ENCODE results near the gene TCF3.
"Not testable (repeated sequence)": the region's sequence is repeated elsewhere in the genome, so short reads cannot be mapped to it uniquely, and the experiment has no call there.

TCF3 gene

DNA sequence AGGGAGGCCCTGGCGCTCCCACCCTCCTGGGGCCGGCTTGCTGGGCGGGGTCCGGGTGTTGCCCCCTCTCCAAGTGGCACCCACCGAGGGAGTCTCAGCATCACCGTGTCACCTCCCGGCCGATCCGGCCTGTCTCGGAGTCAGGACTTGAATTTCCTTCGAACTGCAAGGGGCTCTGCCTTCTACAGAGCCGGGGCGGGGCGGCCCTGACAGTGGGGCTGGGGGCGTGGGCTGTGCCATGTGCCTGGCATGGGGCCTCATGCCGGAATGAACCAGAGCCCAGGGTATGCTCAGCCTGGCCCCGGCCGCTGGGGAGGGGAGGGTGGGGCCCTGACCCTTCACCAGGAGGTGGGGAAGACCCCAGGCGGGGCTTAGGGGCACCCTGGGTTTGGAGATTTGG, 47.0 kb upstream of the TCF3 start:
- no peaks in the 10 kb centered on the region for H3K27me3 ChIP-seq (ENCODE audit: low read length)
- no peak overlapping the region for H3K9ac ChIP-seq (ENCODE audit: low read length)
- TF ChIP-seq EZH2phosphoT487 (conservative IDR thresholded peaks at IDR 0.05; ENCODE audit: low read length) (no peak), CTCF (IDR thresholded peaks at IDR 0.05; ENCODE audit: insufficient read depth, low read length, poor library complexity, severe bottlenecking) (no peak)
- H3K27ac ChIP-seq (ENCODE audit: low read depth, low read length): no peak overlapping the region
- no peaks in the 10 kb centered on the region for H4K20me1 ChIP-seq (ENCODE audit: low read depth, low read length)
- H3K4me2 ChIP-seq (ENCODE audit: low read depth, low read length, poor library complexity, severe bottlenecking): no peak overlapping the region
- H3K4me3 ChIP-seq (ENCODE audit: insufficient read depth, low read length, poor library complexity, severe bottlenecking): no peak overlapping the region
- no peaks in the 10 kb centered on the region for H3K9me2 ChIP-seq (replicated peaks; ENCODE audit: insufficient read depth, low read length)
- H2AFZ ChIP-seq (ENCODE audit: low read depth, low read length, severe bottlenecking): no peak overlapping the region
- no peaks in the 10 kb centered on the region for H3K9me3 ChIP-seq (ENCODE audit: insufficient read depth, low read length)
- no peaks in the 10 kb centered on the region for H3F3A ChIP-seq (ENCODE audit: insufficient read depth)
- no peaks in the 10 kb centered on the region for H3K79me2 ChIP-seq (ENCODE audit: insufficient read depth, low read length)
- no peaks in the 10 kb centered on the region for H3K36me3 ChIP-seq (ENCODE audit: low read length)

- Histone ChIP-seq H3F3A (ENCODE audit: insufficient read depth) (no peaks in the 10 kb centered on the region), H3K9ac (ENCODE audit: low read length) (no peak overlapping the region), H3K27me3 (ENCODE audit: low read length) (no peaks in the 10 kb centered on the region), H3K79me2 (ENCODE audit: insufficient read depth, low read length) (no peaks in the 10 kb centered on the region), H3K27ac (ENCODE audit: low read depth, low read length) (no peak overlapping the region), H3K36me3 (ENCODE audit: low read length) (no peaks in the 10 kb centered on the region), H4K20me1 (ENCODE audit: low read depth, low read length) (no peaks in the 10 kb centered on the region), H2AFZ (ENCODE audit: low read depth, low read length, severe bottlenecking) (no peak overlapping the region), H3K9me2 (replicated peaks; ENCODE audit: insufficient read depth, low read length) (no peaks in the 10 kb centered on the region), H3K4me2 (ENCODE audit: low read depth, low read length, poor library complexity, severe bottlenecking) (no peak overlapping the region), H3K9me3 (ENCODE audit: insufficient read depth, low read length) (no peaks in the 10 kb centered on the region), H3K4me3 (ENCODE audit: insufficient read depth, low read length, poor library complexity, severe bottlenecking) (no peak overlapping the region)
- TF ChIP-seq CTCF (IDR thresholded peaks at IDR 0.05; ENCODE audit: insufficient read depth, low read length, poor library complexity, severe bottlenecking): no peak
- TF ChIP-seq EZH2phosphoT487 (conservative IDR thresholded peaks at IDR 0.05; ENCODE audit: low read length): no peak
Measured at GRCh38 chr19:1698636-1699035, 46.2 kb upstream of the TCF3 start.

DNA sequence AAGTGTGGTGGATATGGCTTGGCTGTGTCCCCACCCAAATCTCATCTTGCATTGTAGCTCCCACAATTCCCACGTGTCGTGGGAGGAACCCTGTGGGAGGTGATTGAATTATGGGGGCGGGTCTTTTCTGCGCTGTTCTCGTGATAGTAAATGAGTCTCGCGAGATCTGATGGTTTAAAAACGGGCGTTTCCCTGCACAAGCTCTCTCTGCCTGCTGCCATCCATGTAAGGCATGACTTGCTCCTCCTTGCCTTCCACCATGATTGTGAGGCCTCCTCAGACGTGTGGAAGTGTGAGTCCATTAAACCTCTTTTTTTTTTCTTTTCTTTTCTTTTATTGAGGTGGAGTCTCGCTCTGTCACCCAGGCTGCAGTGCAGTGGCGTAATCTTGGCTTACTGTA, 43.1 kb upstream of the TCF3 start:
- H3K4me3 ChIP-seq (ENCODE audit: insufficient read depth, low read length, poor library complexity, severe bottlenecking); H2AFZ ChIP-seq (ENCODE audit: low read depth, low read length, severe bottlenecking); H3K4me2 ChIP-seq (ENCODE audit: low read depth, low read length, poor library complexity, severe bottlenecking); H3K9me3 ChIP-seq (ENCODE audit: insufficient read depth, low read length); H3K9ac ChIP-seq (ENCODE audit: low read length); H3K36me3 ChIP-seq (ENCODE audit: low read length); H3K27me3 ChIP-seq (ENCODE audit: low read length); H3F3A ChIP-seq (ENCODE audit: insufficient read depth); H3K27ac ChIP-seq (ENCODE audit: low read depth, low read length); H3K9me2 ChIP-seq (replicated peaks; ENCODE audit: insufficient read depth, low read length); H3K79me2 ChIP-seq (ENCODE audit: insufficient read depth, low read length); H4K20me1 ChIP-seq (ENCODE audit: low read depth, low read length): not testable (repeated sequence)

DNA sequence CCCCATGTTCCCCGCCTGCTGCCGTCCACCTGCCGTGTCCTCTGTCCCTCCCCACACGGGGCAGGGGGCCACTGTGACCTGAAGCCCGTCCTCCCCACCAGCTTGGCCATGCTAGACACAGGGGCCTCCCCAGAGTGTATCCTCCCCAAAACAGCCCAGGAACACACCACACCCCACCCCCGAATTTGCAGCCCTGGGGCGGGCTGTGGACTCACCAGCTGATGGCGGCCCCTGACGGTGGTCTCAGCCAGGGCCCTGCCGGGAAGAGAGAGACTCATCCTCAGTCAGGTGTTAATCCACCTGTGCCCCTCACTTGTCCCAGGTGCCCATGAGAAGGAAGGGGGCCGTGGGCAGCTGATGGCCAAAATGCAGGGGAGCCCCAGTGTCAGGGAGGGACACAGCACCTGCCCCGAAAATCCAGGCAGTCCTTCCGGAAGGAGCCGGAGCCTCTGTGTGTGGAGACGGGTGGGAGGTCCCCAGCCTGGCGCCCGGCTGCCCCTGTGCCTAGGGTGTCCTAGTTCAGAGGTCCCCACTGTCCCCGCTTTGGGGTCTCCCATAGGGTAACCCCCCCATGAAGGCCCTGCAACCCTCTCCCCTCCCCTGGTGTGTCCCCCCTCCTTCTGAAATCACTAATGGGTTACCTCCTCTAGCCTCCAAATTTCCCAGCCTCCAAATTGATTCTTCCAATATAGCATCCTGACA, 39.3 kb upstream of the TCF3 start:
- Histone ChIP-seq H3K4me2 (ENCODE audit: low read depth, low read length, poor library complexity, severe bottlenecking) (no peak overlapping the region), H3K27me3 (ENCODE audit: low read length) (no peaks in the 10 kb centered on the region; the same call in 1 of the 2 replicates), H3K9ac (ENCODE audit: low read length) (no peak overlapping the region), H3F3A (ENCODE audit: insufficient read depth) (no peaks in the 10 kb centered on the region), H4K20me1 (ENCODE audit: low read depth, low read length) (no peaks in the 10 kb centered on the region), H2AFZ (ENCODE audit: low read depth, low read length, severe bottlenecking) (no peak overlapping the region), H3K79me2 (ENCODE audit: insufficient read depth, low read length) (no peaks in the 10 kb centered on the region), H3K27ac (ENCODE audit: low read depth, low read length) (no peak overlapping the region), H3K36me3 (ENCODE audit: low read length) (no peaks in the 10 kb centered on the region), H3K4me3 (ENCODE audit: insufficient read depth, low read length, poor library complexity, severe bottlenecking) (no peak overlapping the region), H3K9me2 (replicated peaks; ENCODE audit: insufficient read depth, low read length) (no peaks in the 10 kb centered on the region), H3K9me3 (ENCODE audit: insufficient read depth, low read length) (no peaks in the 10 kb centered on the region)
- TF ChIP-seq EZH2phosphoT487 (conservative IDR thresholded peaks at IDR 0.05; ENCODE audit: low read length) (no peak), CTCF (IDR thresholded peaks at IDR 0.05; ENCODE audit: insufficient read depth, low read length, poor library complexity, severe bottlenecking) (no peak)
